Measurements from ENCODE around the gene TPST2.

DNA sequence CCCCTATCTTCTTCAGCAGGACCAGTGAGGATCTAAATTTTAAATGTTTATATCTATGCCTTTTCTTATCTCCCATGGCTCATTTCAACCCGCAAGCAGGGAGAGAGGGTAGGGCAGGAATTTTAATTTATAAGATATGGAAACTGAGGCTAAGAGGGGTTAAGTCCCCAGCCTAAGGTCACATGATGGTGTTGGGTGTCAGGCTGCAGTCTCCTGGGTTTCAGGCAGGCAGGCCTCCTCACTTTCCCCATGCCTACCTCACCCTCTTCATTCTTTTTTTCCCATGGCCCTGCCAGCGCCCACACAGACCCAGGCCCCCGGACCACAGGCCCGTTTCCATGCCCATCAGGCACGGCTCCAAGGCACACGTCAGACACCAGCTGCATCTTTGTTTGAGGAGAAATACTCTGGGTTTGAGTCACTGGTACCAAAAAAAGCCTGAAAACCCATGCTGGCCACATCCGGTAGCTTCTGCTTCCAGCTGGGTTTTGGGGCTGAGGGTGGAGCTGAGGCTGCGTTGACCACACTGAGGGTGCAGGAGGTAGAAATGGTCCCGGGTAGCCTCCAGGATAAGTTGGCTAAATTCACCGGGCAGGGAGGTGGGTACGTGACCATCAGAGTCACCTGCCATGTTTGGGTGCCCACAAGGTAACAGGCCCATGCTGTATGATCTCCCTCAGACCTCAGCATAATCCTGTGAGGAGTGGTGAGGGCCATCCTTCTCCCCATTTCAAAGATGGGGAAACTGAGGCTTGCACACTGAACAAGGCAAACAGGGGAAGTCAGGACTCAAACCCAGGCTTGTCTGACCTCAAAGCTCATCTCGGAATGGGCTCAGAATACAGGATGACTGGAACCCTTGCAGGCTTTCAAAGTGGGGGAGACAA lies 20.4 kb upstream of the TPST2 start:
- TF ChIP-seq, protein P1, sequence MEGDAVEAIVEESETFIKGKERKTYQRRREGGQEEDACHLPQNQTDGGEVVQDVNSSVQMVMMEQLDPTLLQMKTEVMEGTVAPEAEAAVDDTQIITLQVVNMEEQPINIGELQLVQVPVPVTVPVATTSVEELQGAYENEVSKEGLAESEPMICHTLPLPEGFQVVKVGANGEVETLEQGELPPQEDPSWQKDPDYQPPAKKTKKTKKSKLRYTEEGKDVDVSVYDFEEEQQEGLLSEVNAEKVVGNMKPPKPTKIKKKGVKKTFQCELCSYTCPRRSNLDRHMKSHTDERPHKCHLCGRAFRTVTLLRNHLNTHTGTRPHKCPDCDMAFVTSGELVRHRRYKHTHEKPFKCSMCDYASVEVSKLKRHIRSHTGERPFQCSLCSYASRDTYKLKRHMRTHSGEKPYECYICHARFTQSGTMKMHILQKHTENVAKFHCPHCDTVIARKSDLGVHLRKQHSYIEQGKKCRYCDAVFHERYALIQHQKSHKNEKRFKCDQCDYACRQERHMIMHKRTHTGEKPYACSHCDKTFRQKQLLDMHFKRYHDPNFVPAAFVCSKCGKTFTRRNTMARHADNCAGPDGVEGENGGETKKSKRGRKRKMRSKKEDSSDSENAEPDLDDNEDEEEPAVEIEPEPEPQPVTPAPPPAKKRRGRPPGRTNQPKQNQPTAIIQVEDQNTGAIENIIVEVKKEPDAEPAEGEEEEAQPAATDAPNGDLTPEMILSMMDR (IDR thresholded peaks at IDR 0.05; ENCODE audit: borderline replicate concordance, extremely low read depth, low read length, poor library complexity, severe bottlenecking) = no peak
- TF ChIP-seq EZH2 (IDR thresholded peaks at IDR 0.05; ENCODE audit: borderline replicate concordance, low read depth, low read length, severe bottlenecking) = no peak
